ENCODE data around the gene CACNA2D3.
"Not testable (repeated sequence)": the region's sequence is repeated elsewhere in the genome, so short reads cannot be mapped to it uniquely, and the experiment has no call there.

Gene CACNA2D3

DNA sequence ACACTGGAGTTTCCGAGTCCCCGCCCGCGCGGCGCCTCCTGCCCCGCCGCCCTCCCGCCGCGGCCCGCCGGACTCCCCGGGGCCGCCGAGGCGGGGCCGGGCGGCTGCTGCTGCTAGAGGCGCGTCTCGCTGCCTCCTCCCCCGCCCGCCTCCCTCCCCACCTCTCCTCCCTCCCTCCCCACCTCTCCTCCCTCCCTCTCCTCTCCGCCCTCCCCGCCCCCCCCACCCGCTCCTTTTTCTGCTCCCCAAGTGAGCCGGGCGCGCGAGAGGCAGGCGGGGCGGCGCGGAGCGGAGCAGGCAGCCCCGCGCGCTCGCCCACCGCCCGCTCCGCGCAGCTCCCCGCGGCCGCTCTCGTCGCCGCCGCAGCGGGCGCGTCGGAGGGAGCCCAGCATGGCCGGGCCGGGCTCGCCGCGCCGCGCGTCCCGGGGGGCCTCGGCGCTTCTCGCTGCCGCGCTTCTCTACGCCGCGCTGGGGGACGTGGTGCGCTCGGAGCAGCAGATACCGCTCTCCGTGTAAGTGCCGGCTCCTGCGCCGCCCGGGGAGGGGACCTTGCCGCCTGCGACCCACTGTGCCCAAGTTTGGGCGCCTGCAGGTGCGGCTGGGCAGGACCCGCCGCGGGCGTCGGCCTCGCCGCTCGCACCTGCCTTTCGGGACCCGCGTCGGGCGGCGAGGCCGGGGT, at the start of gene CACNA2D3:
TSS of gene CACNA2D3 (plus strand) at position 229 of the 679 bp plus-strand sequence.
- DNase-seq: no peak

DNA sequence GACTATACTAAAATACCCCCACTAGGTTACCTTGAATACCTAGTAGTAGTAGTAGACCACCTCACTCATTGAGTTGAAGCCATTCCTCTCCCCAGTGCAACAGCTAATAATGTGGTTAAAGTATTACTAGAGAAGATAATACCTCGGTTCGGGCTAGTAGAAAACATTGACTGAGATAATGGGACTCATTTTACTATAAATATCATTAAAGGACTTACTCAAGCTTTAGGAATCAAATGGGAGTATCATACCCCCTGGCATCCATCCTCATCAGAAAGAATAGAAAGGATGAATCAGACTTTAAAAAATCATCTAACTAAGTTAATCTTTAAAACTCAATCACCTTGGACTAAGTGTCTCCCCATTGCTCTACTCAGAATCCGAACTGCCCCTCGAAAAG, 49.0 kb upstream of the CACNA2D3 start:
- no peak for DNase-seq

DNA sequence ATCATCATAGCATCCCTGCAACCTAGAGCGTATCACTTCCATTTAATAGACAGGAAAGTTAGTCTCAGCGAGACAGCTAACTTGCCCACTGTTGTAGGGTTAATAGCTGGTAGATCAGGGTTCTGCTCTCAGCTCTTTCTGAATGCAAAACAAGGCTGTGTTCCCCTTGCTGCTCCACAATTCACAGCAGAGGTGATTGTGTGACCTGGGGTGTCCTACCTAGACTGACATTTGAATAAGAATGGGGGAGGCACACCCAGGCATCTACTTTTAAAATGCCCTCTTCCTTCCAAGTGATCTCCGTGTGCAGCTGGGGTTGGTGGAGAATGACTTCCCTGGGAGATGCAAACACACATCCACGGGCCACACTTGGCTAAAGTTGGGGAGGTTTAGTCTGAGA, 43.0 kb upstream of the CACNA2D3 start:
- DNase-seq: no peak

DNA sequence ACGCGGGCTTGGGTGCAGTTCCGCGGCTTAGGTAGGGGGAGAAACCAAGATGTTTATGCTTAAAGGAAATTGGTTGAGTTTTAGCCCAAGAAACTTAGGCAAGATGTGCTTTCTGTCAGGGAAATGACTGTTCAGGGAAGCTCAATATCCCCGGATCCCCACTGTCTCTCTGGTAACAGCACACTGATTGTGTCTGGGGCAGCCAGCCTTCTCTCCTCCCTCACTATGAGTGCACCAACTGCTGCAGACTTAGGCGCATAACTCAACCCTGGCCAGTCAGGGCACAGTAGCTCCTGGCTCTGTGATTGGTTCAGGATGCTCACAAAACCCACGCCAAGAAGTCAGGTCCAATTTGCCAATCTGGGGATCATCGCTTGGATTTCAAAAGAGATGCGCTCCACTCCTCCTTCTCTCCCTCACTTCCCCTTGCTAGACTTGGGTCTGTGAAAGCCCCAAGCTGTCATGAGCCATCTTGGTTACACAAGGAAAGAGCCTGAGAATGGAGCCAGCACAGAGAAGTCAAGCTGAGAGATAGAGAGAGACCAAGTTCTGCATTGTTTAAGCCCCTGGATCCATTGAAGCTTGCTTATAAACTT, 42.5 kb upstream of the CACNA2D3 start:
- no peak for DNase-seq

DNA sequence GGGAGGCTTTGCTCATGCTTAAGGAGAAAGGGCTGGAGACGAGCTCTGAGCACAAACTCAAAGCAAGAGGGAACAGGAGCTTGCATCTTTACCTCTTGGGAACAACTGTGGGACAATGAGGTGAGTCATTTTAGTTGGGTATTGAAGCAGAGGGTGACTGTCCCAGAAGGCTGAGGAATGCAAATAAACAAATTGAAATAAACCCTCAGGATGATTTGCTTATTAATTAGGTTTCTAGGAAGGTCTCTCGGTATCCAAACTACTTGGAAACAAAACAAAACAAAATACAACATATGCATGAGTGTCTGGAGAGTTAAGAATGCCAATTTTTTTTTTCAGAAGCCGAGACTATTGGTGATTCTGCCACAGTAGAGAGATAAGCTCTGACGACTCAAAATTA, 38.4 kb upstream of the CACNA2D3 start:
- DNase-seq: no peak

DNA sequence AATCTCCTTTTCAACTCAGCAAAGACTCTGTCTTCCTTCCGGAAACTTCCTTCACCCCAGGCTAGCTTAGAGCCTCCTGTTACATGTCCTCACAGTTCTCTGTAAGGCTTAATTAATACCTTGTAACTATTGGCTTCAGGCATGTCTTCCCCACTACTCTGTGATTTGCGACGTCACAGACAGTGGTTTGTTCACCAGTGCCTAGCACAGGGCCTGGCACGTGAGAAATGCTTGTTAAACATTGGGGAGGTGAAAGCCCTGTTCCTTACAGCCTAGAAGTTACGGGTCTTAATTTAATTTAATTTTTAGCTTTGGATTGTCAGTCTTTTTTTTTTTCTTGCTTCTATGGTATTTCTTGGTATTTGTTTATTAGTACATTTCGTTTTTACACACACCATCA, 36.4 kb upstream of the CACNA2D3 start:
- DNase-seq: no peak

DNA sequence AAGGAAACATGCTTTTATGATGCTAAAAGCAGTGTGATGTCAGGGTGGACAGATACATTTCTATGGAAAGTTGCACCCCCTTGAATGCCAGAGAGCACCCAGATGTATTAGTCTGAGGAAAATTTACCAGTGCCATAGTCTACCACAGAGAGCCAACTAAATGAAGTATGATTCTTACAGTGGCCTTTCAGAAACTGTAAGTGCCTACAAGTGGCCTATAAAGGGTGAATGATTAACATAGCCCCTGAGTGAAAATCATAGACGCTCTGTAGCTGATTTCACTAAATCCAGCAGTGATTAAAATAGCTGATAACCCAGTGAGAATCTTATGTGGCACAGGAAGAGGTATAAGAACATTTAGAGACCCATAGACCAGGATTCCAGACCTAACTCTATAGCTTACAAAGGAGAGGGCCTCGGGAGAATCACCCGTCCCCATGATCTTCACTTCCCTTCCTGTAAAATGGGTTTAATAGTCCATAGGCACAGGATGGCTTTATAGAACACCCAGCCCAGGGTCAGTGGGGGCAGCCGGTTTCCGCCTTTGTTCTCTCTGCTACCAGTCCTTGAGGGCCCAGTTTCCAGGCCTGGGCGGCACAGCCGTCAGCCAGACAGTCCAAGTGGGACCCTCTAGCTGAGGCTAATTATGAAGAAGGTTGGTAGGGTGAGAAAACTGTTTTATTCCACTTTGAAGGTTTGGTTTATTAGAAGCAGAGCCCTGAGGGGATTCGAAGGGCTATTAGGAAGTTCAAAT, 35.5 kb upstream of the CACNA2D3 start:
- DNase-seq: no peak

DNA sequence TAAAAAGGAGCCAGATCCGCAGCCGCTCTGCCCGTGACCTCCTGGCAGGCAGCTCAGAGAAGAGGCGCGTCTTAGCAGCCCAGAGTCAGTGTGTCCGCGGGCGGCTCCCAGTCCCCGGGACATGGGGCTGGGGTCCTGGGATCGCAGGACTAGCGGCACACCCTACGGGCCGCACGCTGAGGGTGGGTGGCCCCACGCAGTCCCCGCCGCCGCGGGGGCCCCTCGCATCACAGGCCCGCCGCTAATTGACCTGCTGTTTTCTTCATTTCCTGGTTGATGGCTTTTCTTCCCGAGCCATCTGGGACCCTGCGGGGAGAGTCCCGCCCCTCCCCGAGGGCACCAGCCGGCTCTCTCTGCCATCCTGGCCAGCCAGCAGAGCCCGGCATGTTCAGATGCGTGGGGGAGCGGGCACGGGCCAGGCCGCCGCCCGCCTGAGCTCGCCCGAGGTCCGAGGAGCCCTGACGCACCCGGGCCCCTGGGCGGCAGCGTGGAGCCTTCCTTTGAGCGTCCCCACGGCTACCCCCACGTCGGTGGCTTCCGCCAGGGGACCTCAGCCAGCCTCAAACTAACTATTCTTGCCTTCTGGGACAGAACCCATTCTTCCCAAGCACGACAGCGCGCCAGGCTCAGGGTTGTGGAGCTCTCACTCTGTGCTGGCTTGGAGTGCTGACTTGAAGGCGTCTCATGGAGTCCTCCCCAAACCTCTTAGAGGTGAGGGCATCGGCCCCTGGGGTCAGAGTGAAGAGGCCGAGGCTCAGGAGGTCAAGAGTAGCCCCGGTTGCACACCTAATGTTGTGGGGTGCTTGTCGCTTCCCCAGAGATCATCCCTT, 34.6 kb upstream of the CACNA2D3 start:
- DNase-seq: no peak

DNA sequence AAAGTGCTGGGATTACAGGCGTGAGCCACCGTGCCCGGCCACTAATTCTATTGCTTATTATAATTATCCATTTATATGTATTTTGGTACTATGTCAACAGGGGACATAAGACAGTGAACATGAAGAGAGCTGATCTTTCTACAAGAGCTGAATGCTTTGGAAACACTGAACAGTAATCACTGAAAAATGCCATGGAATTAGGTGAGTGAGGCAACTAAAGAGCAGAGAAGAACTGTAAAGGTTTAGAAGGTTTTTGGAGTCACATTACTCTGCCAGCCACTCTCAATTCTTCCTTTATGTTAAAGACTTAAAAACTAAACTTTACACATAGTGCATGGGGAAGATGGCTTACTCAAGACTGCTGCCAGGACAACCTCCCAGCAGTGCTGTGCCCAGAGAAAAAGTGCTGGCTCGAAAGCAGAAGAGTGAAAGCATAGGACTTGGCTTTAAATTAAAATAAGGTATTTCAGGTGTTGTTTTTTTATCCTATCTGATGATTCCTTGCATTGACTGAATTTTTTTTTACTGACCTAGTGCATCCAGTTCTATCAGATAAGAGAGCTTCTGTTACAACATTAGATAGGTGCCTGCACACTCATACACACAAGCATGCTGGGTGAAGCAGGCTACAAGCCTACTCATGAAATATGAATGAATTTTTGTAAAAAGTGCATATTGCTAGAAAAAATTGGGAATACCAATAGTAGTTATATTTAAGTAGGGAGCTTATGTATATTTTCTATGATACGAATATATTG, 28.7 kb upstream of the CACNA2D3 start:
- DNase-seq: no peak

DNA sequence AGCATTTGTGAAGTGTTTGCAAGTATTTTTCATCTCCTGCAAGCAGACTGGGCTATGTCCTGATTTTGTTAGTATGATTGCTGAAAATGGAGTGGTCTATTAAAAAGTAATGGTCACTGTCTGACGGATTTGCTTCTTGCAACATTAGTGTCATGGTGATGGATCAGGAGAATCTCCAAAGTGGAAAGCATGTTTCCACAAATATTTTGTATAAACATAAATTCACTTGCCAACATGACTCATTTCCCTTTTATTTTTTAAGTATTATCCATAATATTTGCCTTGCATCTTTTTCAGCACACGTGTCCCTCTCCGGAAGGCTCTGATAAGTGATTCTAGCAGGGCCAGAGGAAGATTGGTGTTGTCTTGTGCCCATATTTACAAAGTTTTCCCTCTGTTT, 27.4 kb upstream of the CACNA2D3 start:
- no peak for DNase-seq

DNA sequence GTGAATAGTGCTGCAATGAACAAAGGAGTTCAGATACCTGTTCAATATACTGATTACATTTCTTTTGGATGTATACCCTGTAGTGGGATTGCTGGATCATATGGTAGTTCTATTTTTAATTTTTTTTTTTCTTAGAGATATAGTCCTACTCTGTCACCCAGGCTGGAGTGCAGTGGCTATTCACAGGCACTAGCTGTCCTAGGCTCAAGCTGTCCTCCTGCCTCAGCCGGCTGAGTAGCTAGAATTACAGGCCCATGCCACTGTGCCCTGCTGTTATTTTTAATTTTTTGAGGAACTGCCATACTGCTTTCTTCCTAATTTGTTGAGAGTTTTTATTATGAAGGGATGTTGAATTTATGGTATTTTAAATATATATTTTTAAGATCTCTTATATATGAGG, 23.0 kb upstream of the CACNA2D3 start:
- no peak for DNase-seq

DNA sequence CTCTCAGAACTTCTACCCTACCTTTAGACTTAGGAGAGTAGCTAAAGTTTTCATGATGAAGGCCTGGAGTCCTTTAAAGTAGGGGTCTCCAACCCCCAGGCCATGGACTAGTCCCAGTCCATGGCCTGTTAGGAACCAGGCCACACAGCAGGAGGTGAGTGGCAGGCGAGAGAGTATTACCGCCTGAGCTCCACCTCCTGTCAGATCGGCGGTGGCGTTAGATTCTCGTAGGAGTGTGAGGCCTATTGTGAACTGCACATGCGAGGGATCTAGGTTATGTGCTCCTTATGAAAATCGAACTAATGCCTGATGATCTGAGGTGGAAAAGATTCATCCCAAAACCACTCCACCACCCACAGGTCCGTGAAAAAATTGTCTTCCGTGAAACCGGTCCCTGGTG, 18.3 kb upstream of the CACNA2D3 start:
- no peak for DNase-seq

DNA sequence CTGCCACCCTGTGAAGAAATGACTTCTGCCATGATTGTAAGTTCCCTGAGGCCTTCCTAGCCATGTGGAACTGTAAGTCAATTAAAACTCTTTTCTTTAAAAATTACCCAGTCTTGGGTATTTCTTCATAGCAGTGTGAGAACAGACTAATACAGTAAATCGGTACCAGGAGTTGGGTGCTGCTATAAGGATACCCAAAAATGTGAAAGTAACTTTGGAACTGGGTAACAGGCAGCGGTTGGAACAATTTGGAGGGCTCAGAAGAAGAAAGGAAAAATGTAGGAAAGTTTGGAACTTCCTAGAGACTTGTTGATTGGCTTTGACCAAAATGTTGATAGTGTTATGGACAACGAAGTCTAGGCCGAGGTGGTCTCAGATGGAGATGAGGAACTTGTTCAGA, 6.2 kb upstream of the CACNA2D3 start:
- not testable (repeated sequence) for DNase-seq

DNA sequence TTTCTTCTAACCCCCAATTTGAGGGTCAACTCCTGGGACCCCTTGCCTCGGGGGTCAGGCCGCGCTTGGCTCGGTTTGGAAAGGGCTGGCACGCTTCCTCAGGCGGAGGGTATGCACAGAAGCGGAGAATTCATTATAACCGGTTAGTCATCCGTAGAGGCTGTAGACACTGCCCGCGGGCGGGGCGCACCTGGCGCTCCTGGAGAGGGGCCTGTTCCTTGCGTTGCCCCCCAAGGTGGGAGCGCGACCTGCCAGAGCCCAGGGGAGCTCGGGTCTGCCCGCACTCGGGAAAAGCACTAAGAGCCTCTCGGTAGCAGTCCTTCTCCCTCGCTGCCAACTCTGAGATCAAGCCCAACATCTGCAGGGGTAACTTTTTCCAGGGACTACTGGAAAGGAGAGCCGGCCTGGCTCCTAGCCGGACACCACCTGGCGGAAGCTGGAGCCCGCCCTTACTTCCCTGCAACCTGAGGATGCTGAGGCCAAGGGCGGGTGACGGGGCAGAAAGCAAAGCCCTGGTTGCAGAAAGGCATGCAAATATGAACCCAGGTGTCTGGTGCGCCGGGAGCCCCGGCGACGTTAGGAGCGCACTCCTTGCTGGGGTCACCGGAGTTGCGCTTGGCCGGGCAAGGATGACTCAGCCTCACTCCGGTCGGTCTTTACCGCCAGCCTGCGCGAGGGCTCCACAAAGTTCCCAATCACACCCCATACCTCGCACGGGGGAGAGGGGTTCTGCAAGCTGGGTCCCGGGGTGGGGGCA, 1.5 kb upstream of the CACNA2D3 start:
- no peak for DNase-seq

DNA sequence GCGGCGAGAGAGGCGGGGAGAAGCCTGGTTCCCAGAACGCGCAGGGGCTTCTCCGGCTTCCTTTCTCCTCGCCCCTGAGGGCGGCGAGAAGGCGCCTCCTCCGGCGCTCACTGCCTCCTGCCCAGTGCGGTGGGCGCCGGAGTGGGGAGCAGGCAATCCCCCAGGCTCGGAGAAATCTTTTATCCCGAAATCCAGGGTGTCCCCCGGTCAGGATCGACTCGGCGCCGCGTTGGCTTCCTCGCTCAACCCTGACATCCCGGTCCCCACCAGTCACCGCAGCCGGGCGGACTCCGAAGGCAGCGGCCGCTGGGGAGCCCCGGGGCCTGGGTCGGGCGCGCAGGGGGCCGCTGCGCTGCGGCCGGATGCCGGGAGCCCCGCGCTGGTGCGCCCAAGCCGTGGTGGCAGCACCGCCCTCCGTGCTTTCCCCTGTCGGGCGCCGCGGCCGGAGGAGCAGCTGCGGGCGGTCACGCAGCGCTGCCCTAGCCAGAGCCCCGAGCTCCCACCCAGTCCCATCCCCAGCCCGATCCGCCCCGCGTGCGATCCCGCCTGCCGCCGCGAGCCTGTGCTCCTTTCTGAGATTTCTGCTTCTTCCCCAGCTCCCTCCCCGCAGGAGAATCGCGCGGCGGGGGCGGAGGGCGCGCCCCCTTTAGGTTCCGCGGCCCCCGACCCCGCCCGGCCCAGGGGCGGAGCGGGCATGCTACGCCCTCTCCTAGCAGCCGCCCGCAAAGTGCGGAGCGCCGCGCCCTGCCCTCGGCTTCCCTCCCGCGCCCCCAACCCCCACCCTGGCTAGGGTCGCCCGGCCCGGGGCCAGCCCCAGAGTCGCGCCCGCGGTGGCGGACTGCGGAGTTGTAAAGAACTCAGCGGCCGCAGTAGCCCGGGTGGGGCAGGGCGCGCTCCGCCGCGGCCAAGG, 683 bp upstream of the CACNA2D3 start:
- DNase-seq: no peak

DNA sequence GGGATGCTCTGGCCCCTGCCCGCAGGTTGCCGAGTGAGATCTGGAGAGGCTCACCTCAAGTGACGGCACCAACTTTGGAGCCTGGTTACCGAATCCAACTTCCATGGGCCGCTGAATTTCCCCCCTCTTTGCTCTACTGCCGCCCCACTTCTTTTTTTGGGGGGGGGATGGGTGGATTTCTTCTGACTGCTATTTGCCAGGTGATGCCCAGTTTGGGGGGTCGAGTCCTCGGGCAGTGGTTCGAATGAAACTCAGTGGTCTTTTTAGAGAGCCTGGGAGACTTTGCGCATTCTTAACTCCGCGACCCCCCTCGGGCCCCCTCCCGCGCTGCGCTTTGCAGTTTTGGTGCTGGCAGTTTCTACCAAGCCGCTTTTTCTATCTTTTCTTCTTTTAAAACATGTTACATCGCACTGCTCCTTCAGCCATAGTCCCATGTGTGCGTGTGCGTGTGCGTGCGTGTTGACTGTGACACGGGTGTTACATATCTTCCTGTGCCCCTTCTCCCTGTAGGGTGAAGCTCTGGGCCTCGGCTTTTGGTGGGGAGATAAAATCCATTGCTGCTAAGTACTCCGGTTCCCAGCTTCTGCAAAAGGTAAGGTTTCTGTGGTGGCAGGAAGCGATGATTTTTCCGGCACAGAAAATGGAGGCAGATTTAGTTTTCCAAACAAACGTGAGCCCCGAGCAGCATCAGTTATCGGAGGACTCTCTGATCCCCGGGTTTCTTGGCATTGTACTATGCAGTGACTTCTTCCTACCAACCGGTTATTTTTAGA, 837 bp downstream of the CACNA2D3 start:
- DNase-seq: no peak

DNA sequence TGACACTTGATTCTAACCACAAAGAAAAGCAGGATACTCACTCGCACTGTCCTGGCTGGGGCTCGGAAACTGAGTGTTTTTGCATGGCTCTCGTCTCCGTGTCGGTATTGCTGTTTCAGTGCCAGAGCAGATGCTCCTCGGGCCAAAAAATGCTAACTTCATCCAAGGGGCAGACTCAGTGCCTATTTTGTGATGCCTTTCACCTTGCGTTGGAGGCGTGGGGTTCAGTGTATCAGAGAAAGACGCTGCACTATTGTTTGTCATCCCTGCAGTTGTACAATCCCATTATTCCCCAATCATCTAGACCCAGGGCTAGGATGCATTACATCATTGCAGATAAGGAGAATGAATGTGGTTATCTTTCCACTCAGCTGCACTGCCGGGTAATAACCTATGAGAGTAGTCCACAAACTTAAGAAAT, 1.4 kb downstream of the CACNA2D3 start:
- no peak for DNase-seq

DNA sequence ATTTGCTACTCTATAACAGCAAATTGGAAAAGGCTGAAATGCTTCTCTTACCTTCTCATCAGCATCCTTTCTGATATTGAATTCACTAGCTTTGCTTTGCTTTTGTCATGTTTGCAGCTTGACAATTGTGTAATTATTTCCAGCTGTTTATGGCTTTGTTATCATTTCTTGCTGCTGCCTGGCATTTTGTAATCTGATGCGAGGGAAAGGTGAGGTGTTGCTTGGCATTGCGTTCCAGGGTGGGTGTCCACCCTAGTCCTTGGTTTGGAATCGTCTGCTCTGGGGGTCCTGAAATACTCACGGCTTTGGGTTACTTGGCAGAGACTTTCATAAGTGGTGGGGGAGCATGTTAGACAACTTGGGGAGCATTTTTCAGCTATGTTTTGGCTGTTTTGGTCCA, 2.9 kb downstream of the CACNA2D3 start:
- DNase-seq: no peak

DNA sequence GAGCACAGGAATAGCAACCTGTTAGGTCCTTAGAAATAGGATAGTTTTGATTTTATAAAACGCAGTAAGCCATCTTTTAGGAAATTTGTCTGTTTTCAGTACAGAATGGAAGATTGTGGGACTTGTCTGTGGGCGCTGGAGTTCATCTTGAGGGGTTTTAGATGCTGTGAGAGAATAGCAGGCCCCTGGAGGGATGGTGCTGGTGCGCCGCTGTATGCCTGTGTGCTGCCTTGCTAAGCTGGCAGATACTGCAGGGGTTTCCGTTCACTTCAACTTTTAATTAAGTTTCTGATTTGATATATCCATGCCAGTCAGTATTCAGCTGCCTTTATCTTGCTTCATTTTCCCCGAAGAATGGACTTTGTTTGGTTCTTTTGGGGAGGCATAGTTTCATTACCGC, 4.2 kb downstream of the CACNA2D3 start:
- no peak for DNase-seq

DNA sequence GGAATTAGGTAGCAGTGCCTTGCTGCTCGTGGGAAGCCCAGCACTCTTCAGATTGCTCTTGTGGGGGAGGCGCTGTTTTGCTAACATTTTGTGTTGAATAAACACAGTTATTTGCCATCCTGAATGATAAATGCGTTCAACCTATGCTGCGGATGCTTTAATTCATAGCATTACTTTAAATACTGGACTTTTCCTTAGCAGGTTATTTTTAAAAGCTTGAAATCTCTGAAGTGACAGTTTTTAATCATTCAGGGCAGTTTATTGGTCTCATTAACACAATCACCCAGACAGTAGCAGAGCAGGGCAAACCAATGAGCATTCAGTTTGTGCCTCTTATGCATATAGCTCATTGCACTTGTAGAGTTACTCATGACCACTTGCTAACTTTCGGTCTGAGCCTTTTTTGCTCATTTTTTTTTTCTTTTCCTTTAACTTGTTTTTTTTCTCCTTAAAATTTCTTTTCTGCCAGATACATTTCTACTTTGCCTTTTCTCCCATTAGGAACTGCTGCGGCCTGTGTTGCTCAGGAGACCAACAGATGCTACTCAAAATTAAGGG, 5.2 kb downstream of the CACNA2D3 start:
- DNase-seq: no peak
